ENCODE measurements around the gene EZH1.
A peak's percentile ranks its signal among the peaks of the same experiment; 100 is the strongest.
"Not testable (repeated sequence)": the region's sequence is repeated elsewhere in the genome, so short reads cannot be mapped to it uniquely, and the experiment has no call there.

The EZH1 gene

GRCh38 chr17:42680331-42680808, 64.5 kb downstream of the EZH1 start:
- DNase-seq: no peak

- DNase-seq: peak; percentile 59
Measured at GRCh38 chr17:42679492-42680330, 65.1 kb downstream of the EZH1 start.

GRCh38 chr17:42678951-42679491, 65.8 kb downstream of the EZH1 start:
- peak; percentile 32 for DNase-seq

- peak; percentile 79 for DNase-seq
Measured at GRCh38 chr17:42677921-42678781, 66.7 kb downstream of the EZH1 start.

GRCh38 chr17:42677012-42677857, 67.6 kb downstream of the EZH1 start:
- peak; percentile 99 for DNase-seq

GRCh38 chr17:42676424-42677011, 68.3 kb downstream of the EZH1 start, which contains the start of gene PLEKHH3:
TSS of gene PLEKHH3 (minus strand) at chr17:42676994. CDS start at chr17:42676563, 431 bp downstream.
- DNase-seq: peak; percentile 61

GRCh38 chr17:42675965-42676423, 68.8 kb downstream of the EZH1 start:
- peak; percentile 33 for DNase-seq

- DNase-seq: peak; percentile 32
Measured at GRCh38 chr17:42675348-42675964, 69.4 kb downstream of the EZH1 start.

GRCh38 chr17:42674755-42675347, 70.0 kb downstream of the EZH1 start:
- DNase-seq: peak; percentile 37

GRCh38 chr17:42673885-42674754, 70.7 kb downstream of the EZH1 start:
- no peak for DNase-seq

GRCh38 chr17:42673266-42673884, 71.5 kb downstream of the EZH1 start:
- no peak for DNase-seq

GRCh38 chr17:42672038-42672437, 72.8 kb downstream of the EZH1 start:
- no peak for DNase-seq

GRCh38 chr17:42670789-42671657, 73.8 kb downstream of the EZH1 start:
- DNase-seq: no peak

- DNase-seq: no peak
Measured at GRCh38 chr17:42669977-42670788, 74.7 kb downstream of the EZH1 start.

- DNase-seq: no peak
Measured at GRCh38 chr17:42669705-42669976, 75.2 kb downstream of the EZH1 start.

- no peak for DNase-seq
Measured at GRCh38 chr17:42667088-42667951, 77.5 kb downstream of the EZH1 start.

- DNase-seq: not testable (repeated sequence)
Measured at GRCh38 chr17:42666126-42666525, 78.7 kb downstream of the EZH1 start.
